Coronary artery (tissue), 2 donors: ENCODE data around the gene CTIF.

Source experiments
- DNase-seq: peaks from one replicate; pipeline ENCODE4 v3.0.0-alpha.2; 2017; ENCODE audit warnings: low spot score
- H3K27ac ChIP-seq, 2 donors: fragments of 200-600 bp; sonication (generic); one replicate each; pipeline ENCODE4 v1.5.1; 2016 to 2019
- H3K4me3 ChIP-seq: fragments of 200-600 bp; sonication (generic); 2 replicates; pipeline ENCODE4 v1.5.1; 2016; ENCODE audit warnings: mild to moderate bottlenecking, moderate library complexity
- TF ChIP-seq, protein P1 (sequence below): fragments of 200-600 bp; sonication (generic); IDR thresholded peaks from one replicate; pipeline ENCODE4 v1.5.1; 2019; ENCODE audit warnings: antibody characterized with exemption

CTIF gene

DNA sequence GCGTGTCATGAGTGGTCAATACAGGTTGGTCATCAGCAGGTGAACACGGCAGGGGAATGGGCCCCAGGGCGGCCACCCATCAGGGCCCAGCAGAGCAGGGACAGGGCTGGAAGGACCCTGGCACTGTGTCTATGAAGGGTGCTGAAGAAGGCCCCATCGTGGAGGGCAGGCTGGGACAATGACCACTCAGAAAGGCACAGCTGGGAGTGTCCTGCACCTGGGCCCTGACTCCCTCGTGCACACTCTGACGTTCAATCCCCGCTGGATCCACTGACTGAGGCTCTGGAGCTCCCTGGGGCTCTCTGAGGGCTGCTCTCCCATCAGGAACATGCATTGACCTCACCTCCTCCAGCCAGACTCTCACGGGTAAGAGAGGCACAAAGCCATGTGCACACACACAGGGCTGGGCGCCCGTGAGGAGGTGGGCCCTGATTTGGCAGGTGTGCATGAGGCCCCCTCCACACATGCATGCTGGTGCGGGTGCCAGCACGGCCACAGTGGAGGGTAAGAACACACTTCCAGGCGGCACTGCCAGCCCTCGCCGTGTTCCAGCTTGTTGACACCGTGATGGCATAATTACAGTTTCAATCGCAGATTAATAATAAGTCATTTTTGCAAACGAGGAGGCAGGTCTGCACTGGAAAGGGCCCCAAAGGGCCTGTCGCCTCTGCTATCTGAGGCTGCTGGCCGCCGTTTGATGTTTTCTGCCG lies 353.5 kb downstream of the CTIF start:
- DNase-seq, result peak; percentile 56
- TF ChIP-seq, protein P1, sequence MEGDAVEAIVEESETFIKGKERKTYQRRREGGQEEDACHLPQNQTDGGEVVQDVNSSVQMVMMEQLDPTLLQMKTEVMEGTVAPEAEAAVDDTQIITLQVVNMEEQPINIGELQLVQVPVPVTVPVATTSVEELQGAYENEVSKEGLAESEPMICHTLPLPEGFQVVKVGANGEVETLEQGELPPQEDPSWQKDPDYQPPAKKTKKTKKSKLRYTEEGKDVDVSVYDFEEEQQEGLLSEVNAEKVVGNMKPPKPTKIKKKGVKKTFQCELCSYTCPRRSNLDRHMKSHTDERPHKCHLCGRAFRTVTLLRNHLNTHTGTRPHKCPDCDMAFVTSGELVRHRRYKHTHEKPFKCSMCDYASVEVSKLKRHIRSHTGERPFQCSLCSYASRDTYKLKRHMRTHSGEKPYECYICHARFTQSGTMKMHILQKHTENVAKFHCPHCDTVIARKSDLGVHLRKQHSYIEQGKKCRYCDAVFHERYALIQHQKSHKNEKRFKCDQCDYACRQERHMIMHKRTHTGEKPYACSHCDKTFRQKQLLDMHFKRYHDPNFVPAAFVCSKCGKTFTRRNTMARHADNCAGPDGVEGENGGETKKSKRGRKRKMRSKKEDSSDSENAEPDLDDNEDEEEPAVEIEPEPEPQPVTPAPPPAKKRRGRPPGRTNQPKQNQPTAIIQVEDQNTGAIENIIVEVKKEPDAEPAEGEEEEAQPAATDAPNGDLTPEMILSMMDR, result no peak
- H3K4me3 ChIP-seq, result no peak overlapping the region
- no peak overlapping the region for H3K27ac ChIP-seq

DNA sequence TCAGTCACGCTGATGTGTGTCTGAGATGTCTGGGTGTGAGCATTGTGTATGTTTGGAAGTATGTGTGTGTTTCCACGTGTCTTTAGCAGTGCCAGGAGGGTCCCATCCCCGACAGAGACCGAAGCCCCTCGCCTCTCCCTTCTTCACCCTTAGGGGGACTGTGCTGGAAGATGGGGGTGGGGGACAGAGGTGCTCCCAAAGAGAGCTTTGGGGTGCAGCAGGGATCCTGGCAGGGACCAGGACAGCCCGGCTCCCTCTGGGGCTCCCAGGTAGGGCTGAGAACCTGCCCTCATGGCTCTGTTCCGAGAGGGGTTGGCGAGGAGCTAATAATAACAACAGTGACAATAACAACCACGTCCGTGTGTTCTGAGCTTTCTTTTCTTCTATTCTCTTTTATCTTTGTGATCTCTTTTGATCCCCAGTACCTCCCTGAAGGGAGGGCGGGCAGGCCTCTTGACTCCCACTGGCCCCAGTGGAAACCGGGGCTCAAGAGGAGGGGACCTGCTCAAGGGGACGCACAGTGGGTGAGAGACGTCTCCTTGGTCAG lies 354.3 kb downstream of the CTIF start:
- TF ChIP-seq, protein P1, result no peak
- no peak for DNase-seq
- Histone ChIP-seq H3K27ac (no peak overlapping the region), H3K4me3 (no peak overlapping the region)

DNA sequence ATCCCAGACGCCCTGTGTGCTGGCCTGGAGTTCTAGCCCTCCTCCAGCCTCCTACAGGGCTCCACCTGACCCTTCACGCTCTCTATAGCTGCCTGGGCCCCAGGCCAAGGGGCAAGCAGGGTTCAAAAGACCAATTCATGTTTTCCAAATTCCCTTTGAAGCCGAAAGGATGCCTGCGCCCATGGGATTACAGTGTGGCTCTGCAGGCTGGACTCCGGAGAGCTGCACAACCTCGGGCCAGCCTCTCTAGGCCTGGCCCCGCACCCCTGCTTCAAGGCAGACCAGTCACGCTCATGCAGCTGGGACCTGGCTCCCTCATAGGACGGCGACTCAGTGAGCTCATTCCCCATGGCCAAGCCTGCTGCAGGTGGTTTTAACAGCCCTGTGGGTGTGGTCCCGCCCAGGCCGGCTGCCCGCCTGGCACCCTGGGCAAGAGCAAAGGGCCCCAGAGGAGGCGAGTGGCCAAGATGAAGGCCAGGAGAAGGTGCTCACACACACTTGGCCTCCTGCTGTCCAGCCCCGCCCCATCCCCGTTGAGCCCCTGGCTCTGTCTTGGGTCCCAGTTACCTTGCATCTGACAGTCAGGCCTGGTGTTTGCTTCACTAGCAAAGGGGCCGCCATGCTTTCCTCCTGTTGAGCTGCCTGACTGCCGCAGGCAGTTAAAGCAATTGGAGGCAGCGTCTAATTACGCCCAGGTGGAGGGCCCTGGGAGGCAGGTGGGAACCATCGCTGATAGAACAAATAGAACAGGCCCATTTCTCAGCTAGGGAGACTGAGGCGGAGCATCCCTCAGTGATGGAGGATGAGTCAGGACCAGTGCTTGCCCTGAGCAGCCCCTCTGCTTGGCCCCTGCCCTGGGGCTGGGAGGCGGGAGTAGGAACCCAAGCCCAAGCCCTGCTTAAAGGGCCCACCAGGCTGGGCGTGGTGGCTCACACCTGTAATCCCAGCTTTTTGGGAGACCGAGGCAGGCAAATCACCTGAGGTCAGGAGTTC lies 355.1 kb downstream of the CTIF start:
- TF ChIP-seq, protein P1, result no peak
- Histone ChIP-seq H3K27ac (no peak overlapping the region), H3K4me3 (no peak overlapping the region)
- peak; percentile 70 for DNase-seq

DNA sequence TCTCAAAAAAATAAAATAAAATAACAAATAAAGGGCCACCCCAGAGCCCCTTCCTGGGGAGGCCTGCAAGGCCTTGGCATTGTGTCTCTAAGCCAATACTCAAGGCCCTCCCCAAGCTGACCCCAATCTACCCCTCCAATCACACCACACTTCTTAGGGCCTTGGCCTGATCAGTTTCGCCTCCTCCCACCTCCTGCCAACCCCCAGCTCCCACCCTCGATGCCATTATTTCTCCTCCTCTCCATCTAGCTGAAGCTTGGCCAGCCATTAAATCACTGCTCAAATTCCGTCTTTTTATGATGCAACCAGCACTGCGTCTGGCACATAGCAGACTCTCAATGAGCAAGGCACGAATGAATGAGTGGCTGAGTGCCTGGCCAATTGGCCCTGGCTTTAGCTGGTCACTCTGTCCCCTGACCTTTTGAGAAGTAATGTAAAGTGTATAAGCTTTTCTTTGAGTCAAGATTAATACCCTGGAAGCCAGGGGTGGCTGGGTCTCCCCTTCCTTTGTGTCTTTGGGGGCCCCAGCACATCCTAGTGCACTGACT lies 356.0 kb downstream of the CTIF start:
- DNase-seq, result peak; percentile 57
- H3K27ac ChIP-seq, result no peak overlapping the region

DNA sequence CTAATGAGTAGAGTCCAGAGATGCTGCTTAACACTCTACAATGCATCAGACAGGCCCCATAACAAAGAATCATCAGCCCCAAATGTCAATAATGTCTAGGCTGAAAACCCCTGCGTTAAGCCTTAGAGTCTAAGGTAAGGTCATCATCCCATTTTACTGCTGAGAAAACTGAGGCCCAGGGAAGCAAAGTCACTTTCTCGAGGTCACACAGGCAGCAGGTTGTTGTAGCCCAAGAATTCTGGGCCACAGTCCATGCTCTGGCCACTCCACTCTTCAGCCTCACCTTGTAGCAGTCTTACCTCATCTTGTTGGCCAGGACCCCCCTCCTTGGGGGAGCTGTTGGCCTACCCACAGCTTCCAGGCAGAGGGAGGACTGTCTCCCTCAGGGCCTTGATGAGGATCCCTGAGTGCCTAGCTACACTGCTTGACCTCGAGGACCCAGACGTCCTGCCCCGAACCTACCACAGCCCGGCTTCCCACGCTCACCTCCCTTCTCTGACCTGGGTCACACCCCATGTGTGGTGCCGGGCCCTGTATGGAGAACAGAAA lies 357.6 kb downstream of the CTIF start:
- no peak for DNase-seq
- TF ChIP-seq, protein P1, result no peak
- H3K4me3 ChIP-seq, result no peak overlapping the region
- H3K27ac ChIP-seq, result peak overlapping the region; percentile 7 to 60

More for the DNA sequence above, 356.0 kb downstream of the CTIF start:
- H3K4me3 ChIP-seq, result no peak overlapping the region
- TF ChIP-seq, protein P1, result no peak

DNA sequence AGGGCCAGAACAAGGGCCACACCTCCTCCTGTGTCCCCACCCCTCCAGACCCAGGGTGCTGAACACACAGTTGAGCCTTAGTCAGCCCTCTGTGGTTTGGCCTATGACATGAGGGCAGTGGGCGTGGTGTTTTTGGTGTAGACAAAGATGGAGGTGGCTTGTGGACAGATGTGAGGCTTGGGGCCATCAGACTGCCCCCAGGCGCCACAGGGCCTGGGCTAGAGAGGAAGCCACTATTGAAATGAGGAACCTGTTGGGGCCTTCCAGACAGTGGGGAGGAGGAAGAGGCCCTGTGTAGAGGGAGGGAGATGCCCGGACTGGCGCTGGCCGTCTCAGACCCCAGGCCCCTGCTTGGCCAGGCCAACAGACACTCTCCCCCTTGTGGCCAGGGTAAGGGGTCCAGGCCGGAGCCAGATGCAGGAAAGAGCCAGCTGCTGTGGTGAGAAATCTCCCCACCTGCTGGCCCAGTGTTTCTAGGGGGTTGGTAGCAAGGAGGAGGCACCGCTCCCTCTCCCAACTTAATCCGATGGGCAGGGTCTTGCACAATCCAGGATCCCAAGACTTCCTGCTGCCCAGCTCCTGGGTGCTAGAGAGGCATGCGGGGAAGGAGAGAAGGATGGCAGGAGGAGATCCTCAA lies 358.2 kb downstream of the CTIF start:
- peak; percentile 75 for DNase-seq
- TF ChIP-seq, protein P1, result no peak
- H3K27ac ChIP-seq, result peak overlapping the region; percentile 18 to 60
- no peak overlapping the region for H3K4me3 ChIP-seq
